Fibroblast of lung (primary cell): Measurements from ENCODE around the gene PIGN. TPM values are rescaled to one million over a fixed set of nuclear protein-coding genes. Genes with fewer than 3 reads are reported as not detected.
"Not testable (repeated sequence)": the region's sequence is repeated elsewhere in the genome, so short reads cannot be mapped to it uniquely, and the experiment has no call there.

ENCODE experiments used
- DNase-seq, 2 donors: peaks; one replicate each; pipeline versions ENCODE4 v3.0.0 to v3.0.0-alpha.2; 2010; ENCODE audit warnings: low read depth in 2 of 2
- H2AFZ ChIP-seq: 2 replicates; pipeline ENCODE4 v1.5.1; 2012; ENCODE audit warnings: low read length, control low read depth, inconsistent platforms
- H3K27ac ChIP-seq: 2 replicates; pipeline ENCODE4 v1.5.1; 2011; ENCODE audit warnings: low read length, control low read depth; ENCODE audit not compliant: insufficient read depth
- H3K27me3 ChIP-seq: 2 replicates; pipeline ENCODE4 v1.5.1; 2011; ENCODE audit warnings: mild to moderate bottlenecking, low read length; ENCODE audit not compliant: control insufficient read depth, insufficient read depth
- H3K36me3 ChIP-seq: 2 replicates; pipeline ENCODE4 v1.5.1; 2011; ENCODE audit warnings: low read length; ENCODE audit not compliant: control insufficient read depth, insufficient read depth
- H3K4me1 ChIP-seq: 2 replicates; pipeline ENCODE4 v1.5.1; 2011; ENCODE audit warnings: low read length; ENCODE audit not compliant: control insufficient read depth, insufficient read depth; ENCODE audit errors: extremely low read depth
- H3K4me2 ChIP-seq: 2 replicates; pipeline ENCODE4 v1.5.1; 2011; ENCODE audit warnings: low read length, control low read depth; ENCODE audit not compliant: insufficient read depth; ENCODE audit errors: extremely low read depth
- H3K4me3 ChIP-seq, 4 experiments: fragments of 200-600 bp in 1 of 4; sonication (generic) in 1 of 4; replicated peaks in 1 of 4; 2 replicates each; pipeline ENCODE4 v1.5.1; 2011 to 2016; ENCODE audit warnings: low read length in 4 of 4, low read depth in 3 of 4, mild to moderate bottlenecking in 3 of 4, control low read depth in 2 of 4, inconsistent platforms in 1 of 4, mixed read lengths in 1 of 4; ENCODE audit not compliant: insufficient read depth in 1 of 4; ENCODE audit errors: control extremely low read depth in 1 of 4
- H3K79me2 ChIP-seq: 2 replicates; pipeline ENCODE4 v1.5.1; 2012; ENCODE audit warnings: mild to moderate bottlenecking, low read length, inconsistent platforms; ENCODE audit not compliant: control insufficient read depth, insufficient read depth
- H3K9ac ChIP-seq: 2 replicates; pipeline ENCODE4 v1.5.1; 2011; ENCODE audit warnings: mild to moderate bottlenecking, low read length, control low read depth; ENCODE audit not compliant: insufficient read depth
- H3K9me3 ChIP-seq: 2 replicates; pipeline ENCODE4 v1.5.1; 2012; ENCODE audit warnings: low read depth, low read length; ENCODE audit not compliant: control insufficient read depth, insufficient read depth
- H4K20me1 ChIP-seq: 2 replicates; pipeline ENCODE4 v1.5.1; 2011; ENCODE audit warnings: low read length; ENCODE audit not compliant: control insufficient read depth, insufficient read depth; ENCODE audit errors: extremely low read depth
- EZH2 ChIP-seq: IDR thresholded peaks from 2 replicates; pipeline ENCODE4 v1.5.1; 2012; ENCODE audit warnings: low read length, control low read depth, mild to moderate bottlenecking; ENCODE audit errors: missing control alignments
- polyA plus RNA-seq, 2 donors: library from polyadenylated mRNA; depleted of rRNA in 1 of 2; stranded (reverse) in 1 of 2; unstranded in 1 of 2; fragments of >200 nt; gene quantifications; 2 replicates each; pipeline ENCODE4 v1.2.1, GENCODE V29; 2011 to 2012; ENCODE audit warnings: missing spikeins in 1 of 2
- total RNA-seq: library from RNA; depleted of rRNA; stranded (reverse); fragments of >200 nt; gene quantifications from 2 replicates; pipeline ENCODE4 v1.2.1, GENCODE V29; 2014
- TF ChIP-seq, protein P1 (sequence below), 2 donors: IDR thresholded peaks in 1 of 2; conservative IDR thresholded peaks in 1 of 2; 1 replicate in 1 of 2; 2 replicates in 1 of 2; pipeline ENCODE4 v1.5.1; 2011 to 2012; ENCODE audit warnings: low read length in 2 of 2, control low read depth in 1 of 2, inconsistent platforms in 1 of 2, low read depth in 1 of 2, mild to moderate bottlenecking in 1 of 2

The PIGN gene
- total and polyA plus RNA-seq, 2 donors (not counting 1 experiment from before 2014, with no cell fraction given), result 31.7 to 39.8 TPM

DNA sequence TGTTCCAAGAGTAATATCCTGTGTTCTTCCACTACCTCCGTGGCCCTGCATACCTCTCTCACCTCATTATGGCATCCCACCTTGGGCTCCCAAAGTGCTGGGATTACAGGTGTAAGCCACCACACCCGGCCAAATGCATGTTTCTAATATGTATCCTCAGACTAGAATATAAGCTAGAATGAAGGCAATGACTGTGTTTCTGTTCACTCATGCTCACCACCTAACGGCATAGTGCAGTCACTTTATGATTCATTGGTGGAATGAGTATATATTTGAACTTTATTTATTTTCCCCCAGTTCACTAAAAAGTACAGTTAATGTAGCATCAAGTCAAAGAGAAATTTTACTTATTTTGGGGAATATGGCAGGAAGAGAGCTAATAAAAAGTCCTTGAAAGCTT, 11.3 kb downstream of the PIGN start:
- Histone ChIP-seq H3K79me2 (no peaks in the 10 kb centered on the region), H3K9ac (no peak overlapping the region), H3K27me3 (no peaks in the 10 kb centered on the region), H3K36me3 (no peaks in the 10 kb centered on the region), H3K9me3 (no peaks in the 10 kb centered on the region), H3K4me2 (no peak overlapping the region), H3K4me3 (no peak overlapping the region), H4K20me1 (no peaks in the 10 kb centered on the region), H2AFZ (no peak overlapping the region), H3K4me1 (no peaks in the 10 kb centered on the region), H3K27ac (no peak overlapping the region)
- TF ChIP-seq, protein P1, sequence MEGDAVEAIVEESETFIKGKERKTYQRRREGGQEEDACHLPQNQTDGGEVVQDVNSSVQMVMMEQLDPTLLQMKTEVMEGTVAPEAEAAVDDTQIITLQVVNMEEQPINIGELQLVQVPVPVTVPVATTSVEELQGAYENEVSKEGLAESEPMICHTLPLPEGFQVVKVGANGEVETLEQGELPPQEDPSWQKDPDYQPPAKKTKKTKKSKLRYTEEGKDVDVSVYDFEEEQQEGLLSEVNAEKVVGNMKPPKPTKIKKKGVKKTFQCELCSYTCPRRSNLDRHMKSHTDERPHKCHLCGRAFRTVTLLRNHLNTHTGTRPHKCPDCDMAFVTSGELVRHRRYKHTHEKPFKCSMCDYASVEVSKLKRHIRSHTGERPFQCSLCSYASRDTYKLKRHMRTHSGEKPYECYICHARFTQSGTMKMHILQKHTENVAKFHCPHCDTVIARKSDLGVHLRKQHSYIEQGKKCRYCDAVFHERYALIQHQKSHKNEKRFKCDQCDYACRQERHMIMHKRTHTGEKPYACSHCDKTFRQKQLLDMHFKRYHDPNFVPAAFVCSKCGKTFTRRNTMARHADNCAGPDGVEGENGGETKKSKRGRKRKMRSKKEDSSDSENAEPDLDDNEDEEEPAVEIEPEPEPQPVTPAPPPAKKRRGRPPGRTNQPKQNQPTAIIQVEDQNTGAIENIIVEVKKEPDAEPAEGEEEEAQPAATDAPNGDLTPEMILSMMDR (conservative IDR thresholded peaks at IDR 0.05 in 1 of 2, IDR thresholded peaks at IDR 0.05 in 1 of 2; ENCODE audit: low read depth in 1 of 2, low read length in 2 of 2), result no peak
- TF ChIP-seq EZH2, result no peak
- no peak for DNase-seq

DNA sequence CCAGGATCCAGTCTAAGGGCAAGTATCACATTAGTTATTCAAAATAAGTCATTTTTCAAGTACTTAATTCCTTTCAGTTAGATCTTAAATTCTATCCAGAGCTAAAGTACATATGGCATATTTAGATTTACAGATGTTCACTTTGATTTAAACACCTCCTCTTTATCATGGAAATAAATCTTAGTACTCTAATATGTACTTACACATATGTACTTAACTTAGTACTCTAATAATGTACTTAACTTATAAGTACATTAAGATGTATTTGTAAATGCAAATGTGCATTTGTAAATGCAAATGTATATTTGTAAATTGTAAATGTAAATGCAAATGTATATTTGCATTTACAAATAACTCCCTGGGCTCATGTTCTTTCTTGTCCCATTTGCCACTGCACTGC, 14.6 kb downstream of the PIGN start:
- DNase-seq, result no peak
- Histone ChIP-seq H3K79me2 (no peaks in the 10 kb centered on the region), H3K9me3 (no peaks in the 10 kb centered on the region), H2AFZ (no peak overlapping the region), H3K4me2 (no peak overlapping the region), H3K4me1 (no peaks in the 10 kb centered on the region), H3K4me3 (no peak overlapping the region), H3K27me3 (no peaks in the 10 kb centered on the region), H3K36me3 (no peaks in the 10 kb centered on the region), H3K27ac (no peak overlapping the region), H4K20me1 (no peaks in the 10 kb centered on the region), H3K9ac (no peak overlapping the region)
- no peak for TF ChIP-seq EZH2
- TF ChIP-seq, protein P1 (conservative IDR thresholded peaks at IDR 0.05 in 1 of 2, IDR thresholded peaks at IDR 0.05 in 1 of 2; ENCODE audit: low read depth in 1 of 2, low read length in 2 of 2), result no peak

DNA sequence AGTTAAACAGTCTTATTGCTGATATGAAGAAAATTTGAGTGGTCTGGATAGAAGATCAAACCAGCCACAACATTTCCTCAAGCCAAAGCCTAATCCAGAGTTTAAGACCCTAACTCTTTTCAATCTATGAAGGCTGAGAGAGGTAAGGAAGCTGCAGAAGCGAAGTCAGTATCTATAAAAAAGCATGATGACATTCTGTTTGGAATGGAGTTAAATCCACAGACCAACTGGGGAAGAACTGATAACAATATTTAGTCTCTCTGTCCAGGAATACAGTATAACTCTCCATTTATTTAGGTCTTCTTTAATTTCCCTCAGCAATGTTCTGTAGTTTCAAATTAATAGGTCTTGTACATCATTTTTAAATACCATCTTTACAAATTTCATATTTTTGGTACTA, 16.0 kb downstream of the PIGN start:
- TF ChIP-seq, protein P1 (conservative IDR thresholded peaks at IDR 0.05 in 1 of 2, IDR thresholded peaks at IDR 0.05 in 1 of 2; ENCODE audit: low read depth in 1 of 2, low read length in 2 of 2), result no peak
- no peak for TF ChIP-seq EZH2
- H3K4me2 ChIP-seq, result no peak overlapping the region

DNA sequence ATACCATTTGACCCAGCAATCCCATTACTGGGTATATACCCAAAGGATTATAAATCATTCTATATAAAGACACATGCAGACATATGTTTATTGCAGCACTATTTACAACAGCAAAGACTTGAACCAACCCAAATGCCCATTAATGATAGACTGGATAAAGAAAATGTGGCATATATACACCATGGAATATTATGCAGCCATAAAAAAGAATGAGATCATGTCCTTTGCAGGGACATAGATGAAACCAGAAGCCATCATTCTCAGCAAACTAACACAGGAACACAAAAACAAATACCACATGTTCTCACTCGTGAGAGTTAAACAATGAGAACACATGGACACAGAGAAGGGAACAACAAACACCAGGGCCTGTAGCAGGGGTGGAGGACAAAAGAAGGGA, 20.3 kb downstream of the PIGN start:
- not testable (repeated sequence) for H3K36me3 ChIP-seq, H3K27ac ChIP-seq, H3K9me3 ChIP-seq, H3K4me2 ChIP-seq, H4K20me1 ChIP-seq, H3K27me3 ChIP-seq, H3K9ac ChIP-seq, H3K4me1 ChIP-seq, DNase-seq, H2AFZ ChIP-seq, H3K4me3 ChIP-seq, H3K79me2 ChIP-seq

More for the DNA sequence above, 16.0 kb downstream of the PIGN start:
- Histone ChIP-seq H3K9me3 (no peaks in the 10 kb centered on the region), H3K4me1 (no peaks in the 10 kb centered on the region), H3K27ac (no peak overlapping the region), H3K79me2 (no peaks in the 10 kb centered on the region), H2AFZ (no peak overlapping the region), H3K27me3 (no peaks in the 10 kb centered on the region), H3K9ac (no peak overlapping the region), H3K4me3 (no peak overlapping the region), H3K36me3 (no peaks in the 10 kb centered on the region), H4K20me1 (no peaks in the 10 kb centered on the region)
- peak in 1 of 2 donors; percentile 6 for DNase-seq
